ENCODE measurements around the gene NTM. TPM values are rescaled to one million over a fixed set of nuclear protein-coding genes. Genes with fewer than 3 reads are reported as not detected.

Gene NTM
- total RNA-seq, 4 donors from 2014 or later = 0.40 to 3.1 (median 2.1) TPM; not detected in 1

DNA sequence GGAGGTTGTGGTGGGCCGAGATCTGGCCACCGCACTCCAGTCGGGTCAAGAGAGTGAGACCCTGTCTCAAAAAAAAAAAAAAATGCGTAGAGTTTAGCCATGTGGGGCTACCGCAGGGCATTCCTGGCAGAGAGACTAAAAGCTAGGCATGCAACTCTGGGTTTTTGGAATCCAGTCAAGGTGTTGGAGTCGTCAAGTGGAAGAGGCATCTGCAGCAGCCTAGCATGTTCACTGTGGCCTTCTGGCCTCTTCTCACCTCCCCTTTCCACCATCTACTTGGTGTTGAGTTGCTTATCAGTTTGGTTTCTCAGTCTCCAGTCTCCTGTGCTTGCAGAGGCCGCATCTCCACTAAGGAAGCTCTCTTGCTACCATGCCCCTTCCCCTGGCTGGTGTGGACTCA is 572.5 kb downstream of the NTM start:
- Histone ChIP-seq H3K9me3 (no peaks in the 10 kb centered on the region), H3K27ac (no peak overlapping the region), H3K4me1 (no peaks in the 10 kb centered on the region), H3K36me3 (no peaks in the 10 kb centered on the region), H3K4me3 (no peak overlapping the region), H3K27me3 (no peaks in the 10 kb centered on the region)
- intact Hi-C loops (cut with DNase I; ENCODE audit: low total_unique reads) = no loop called here
- WGBS, 2 donors (ENCODE audit: low coverage in 1 of 2) = 80 to 84% methylated on average over 1 to 7 of the region's 7 CpGs
- DNase-seq = no peak
- TF ChIP-seq POLR2A (IDR thresholded peaks at IDR 0.05) = no peak
- TF ChIP-seq EP300 (IDR thresholded peaks at IDR 0.05; ENCODE audit: low read depth) = no peak
- TF ChIP-seq, protein P1, sequence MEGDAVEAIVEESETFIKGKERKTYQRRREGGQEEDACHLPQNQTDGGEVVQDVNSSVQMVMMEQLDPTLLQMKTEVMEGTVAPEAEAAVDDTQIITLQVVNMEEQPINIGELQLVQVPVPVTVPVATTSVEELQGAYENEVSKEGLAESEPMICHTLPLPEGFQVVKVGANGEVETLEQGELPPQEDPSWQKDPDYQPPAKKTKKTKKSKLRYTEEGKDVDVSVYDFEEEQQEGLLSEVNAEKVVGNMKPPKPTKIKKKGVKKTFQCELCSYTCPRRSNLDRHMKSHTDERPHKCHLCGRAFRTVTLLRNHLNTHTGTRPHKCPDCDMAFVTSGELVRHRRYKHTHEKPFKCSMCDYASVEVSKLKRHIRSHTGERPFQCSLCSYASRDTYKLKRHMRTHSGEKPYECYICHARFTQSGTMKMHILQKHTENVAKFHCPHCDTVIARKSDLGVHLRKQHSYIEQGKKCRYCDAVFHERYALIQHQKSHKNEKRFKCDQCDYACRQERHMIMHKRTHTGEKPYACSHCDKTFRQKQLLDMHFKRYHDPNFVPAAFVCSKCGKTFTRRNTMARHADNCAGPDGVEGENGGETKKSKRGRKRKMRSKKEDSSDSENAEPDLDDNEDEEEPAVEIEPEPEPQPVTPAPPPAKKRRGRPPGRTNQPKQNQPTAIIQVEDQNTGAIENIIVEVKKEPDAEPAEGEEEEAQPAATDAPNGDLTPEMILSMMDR (IDR thresholded peaks at IDR 0.05) = no peak
- TF ChIP-seq POLR2AphosphoS5 (IDR thresholded peaks at IDR 0.05) = no peak
- in situ Hi-C loops (cut with MboI; ENCODE audit: low pct_ligation_motif_present in 1 of 4, low pct_unique_long_range_greater_than_20kb in 1 of 4, low sequenced_read_pairs in 3 of 4) = no loop called here

DNA sequence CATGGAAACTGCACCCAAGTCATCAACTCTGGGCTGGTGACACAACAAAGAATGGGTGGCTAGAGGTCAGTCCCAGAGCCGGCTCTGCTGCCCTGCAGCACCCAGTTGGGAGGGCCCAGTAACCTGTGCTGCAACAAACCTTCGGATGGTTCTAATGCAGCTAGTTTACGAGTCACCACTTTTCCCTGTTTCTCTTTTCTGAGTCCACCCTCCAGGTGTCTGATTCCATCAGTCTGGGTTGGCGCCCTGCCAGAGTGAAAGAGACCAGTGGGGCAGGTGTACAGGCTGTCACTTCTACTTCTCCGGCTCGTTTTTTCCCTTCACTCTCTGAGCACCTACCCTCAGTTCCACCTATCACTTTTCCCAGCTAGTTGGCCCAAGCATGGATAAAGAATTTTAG is 572.9 kb downstream of the NTM start:
- 60 to 62% methylated on average over 4 to 6 of the region's 6 CpGs for WGBS, 2 donors (ENCODE audit: low coverage in 1 of 2)
- Histone ChIP-seq H3K36me3 (no peaks in the 10 kb centered on the region), H3K27me3 (no peaks in the 10 kb centered on the region), H3K4me3 (no peak overlapping the region), H3K9me3 (no peaks in the 10 kb centered on the region), H3K27ac (no peak overlapping the region), H3K4me1 (no peaks in the 10 kb centered on the region)
- TF ChIP-seq EP300 (IDR thresholded peaks at IDR 0.05; ENCODE audit: low read depth) (no peak), POLR2AphosphoS5 (IDR thresholded peaks at IDR 0.05) (no peak), POLR2A (IDR thresholded peaks at IDR 0.05) (no peak)
- TF ChIP-seq, protein P1 (IDR thresholded peaks at IDR 0.05) = no peak
- intact Hi-C loops (cut with DNase I; ENCODE audit: low total_unique reads) (no loop called here), in situ Hi-C loops (cut with MboI; ENCODE audit: low pct_ligation_motif_present in 1 of 4, low pct_unique_long_range_greater_than_20kb in 1 of 4, low sequenced_read_pairs in 3 of 4) (no loop called here)
- DNase-seq = no peak

DNA sequence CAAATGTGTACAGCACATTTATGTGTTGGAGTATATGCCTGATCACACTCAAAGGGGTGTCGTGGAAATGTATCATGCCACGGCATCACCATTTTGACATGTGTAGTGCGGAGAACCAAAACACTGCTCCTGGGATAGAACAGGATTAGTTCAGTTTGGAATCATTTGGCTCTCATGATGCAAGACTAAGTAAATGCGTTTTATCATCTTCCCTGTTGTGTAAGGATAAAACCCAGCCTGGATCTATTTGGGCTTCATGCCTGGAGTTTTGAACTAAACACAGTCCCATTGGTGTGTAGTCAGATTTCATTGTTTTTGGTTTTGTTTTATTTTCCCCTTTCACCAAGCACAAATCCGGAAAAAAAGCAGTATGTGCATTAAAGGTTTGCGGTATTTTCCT is 574.3 kb downstream of the NTM start:
- no peak for DNase-seq
- intact Hi-C loops (cut with DNase I; ENCODE audit: low total_unique reads) = no loop called here
- WGBS, 2 donors (ENCODE audit: low coverage in 1 of 2) = 78 to 83% methylated on average over 4 to 6 of the region's 6 CpGs

DNA sequence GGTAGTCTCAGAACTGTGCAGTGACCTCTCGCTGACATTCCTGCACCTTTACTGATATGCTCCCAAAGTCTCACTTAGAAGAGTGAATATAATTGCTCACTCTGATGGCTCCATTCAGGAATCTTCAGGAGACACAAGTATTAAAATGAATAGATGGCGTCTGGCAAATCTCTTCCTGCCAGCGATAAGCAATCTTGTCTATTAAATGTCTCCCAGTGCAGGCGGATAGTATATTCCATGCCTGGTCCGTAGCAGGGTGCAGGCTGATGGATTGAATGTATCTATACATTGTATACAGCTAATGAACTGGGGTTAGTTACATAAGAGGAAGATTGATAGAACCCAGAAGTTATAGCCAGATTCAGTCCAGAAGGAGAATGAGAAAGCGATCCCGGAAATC is 575.3 kb downstream of the NTM start:
- Histone ChIP-seq H3K27ac (no peak overlapping the region), H3K9me3 (no peaks in the 10 kb centered on the region), H3K4me3 (no peak overlapping the region), H3K36me3 (no peaks in the 10 kb centered on the region), H3K4me1 (no peaks in the 10 kb centered on the region), H3K27me3 (no peaks in the 10 kb centered on the region)
- DNase-seq = no peak
- intact Hi-C loops (cut with DNase I; ENCODE audit: low total_unique reads) (no loop called here), in situ Hi-C loops (cut with MboI; ENCODE audit: low pct_ligation_motif_present in 1 of 4, low pct_unique_long_range_greater_than_20kb in 1 of 4, low sequenced_read_pairs in 3 of 4) (no loop called here)
- TF ChIP-seq POLR2A (IDR thresholded peaks at IDR 0.05) (no peak), POLR2AphosphoS5 (IDR thresholded peaks at IDR 0.05) (no peak), EP300 (IDR thresholded peaks at IDR 0.05; ENCODE audit: low read depth) (no peak)
- TF ChIP-seq, protein P1 (IDR thresholded peaks at IDR 0.05) = no peak
- 69 to 82% methylated on average over 7 of the region's 7 CpGs for WGBS, 2 donors (ENCODE audit: low coverage in 1 of 2)

More for the DNA sequence above, 574.3 kb downstream of the NTM start:
- Histone ChIP-seq H3K36me3 (no peaks in the 10 kb centered on the region), H3K27me3 (no peaks in the 10 kb centered on the region), H3K4me1 (no peaks in the 10 kb centered on the region), H3K27ac (no peak overlapping the region), H3K4me3 (no peak overlapping the region), H3K9me3 (no peaks in the 10 kb centered on the region)
- TF ChIP-seq EP300 (IDR thresholded peaks at IDR 0.05; ENCODE audit: low read depth) (no peak), POLR2A (IDR thresholded peaks at IDR 0.05) (no peak), POLR2AphosphoS5 (IDR thresholded peaks at IDR 0.05) (no peak)
- TF ChIP-seq, protein P1 (IDR thresholded peaks at IDR 0.05) = no peak
- in situ Hi-C loops (cut with MboI; ENCODE audit: low pct_ligation_motif_present in 1 of 4, low pct_unique_long_range_greater_than_20kb in 1 of 4, low sequenced_read_pairs in 3 of 4) = no loop called here

Data from transverse colon (tissue), 4 donors.